Measurements from ENCODE around the gene PBX1.
"Not testable (repeated sequence)": the region's sequence is repeated elsewhere in the genome, so short reads cannot be mapped to it uniquely, and the experiment has no call there.

The PBX1 gene

DNA sequence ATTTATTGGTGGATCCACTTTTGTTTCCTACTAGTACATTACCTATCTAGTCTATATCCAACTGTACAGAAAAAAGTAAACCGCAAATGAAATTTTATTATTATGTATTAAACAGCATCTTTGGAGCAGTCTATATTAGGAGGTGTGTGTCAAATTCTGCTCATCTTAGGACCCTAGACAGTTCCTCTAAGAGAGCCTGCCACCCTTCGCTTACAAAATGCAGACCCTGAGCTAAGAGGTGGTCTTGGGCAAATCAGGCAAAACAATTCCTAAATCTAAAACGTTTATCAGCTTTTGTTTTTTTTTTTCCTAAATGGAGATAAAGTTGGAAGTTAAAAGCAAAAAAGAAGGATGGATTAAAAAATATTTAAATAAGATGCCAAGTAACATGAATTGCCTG is 85.3 kb downstream of the PBX1 start:
- DNase-seq: no peak

DNA sequence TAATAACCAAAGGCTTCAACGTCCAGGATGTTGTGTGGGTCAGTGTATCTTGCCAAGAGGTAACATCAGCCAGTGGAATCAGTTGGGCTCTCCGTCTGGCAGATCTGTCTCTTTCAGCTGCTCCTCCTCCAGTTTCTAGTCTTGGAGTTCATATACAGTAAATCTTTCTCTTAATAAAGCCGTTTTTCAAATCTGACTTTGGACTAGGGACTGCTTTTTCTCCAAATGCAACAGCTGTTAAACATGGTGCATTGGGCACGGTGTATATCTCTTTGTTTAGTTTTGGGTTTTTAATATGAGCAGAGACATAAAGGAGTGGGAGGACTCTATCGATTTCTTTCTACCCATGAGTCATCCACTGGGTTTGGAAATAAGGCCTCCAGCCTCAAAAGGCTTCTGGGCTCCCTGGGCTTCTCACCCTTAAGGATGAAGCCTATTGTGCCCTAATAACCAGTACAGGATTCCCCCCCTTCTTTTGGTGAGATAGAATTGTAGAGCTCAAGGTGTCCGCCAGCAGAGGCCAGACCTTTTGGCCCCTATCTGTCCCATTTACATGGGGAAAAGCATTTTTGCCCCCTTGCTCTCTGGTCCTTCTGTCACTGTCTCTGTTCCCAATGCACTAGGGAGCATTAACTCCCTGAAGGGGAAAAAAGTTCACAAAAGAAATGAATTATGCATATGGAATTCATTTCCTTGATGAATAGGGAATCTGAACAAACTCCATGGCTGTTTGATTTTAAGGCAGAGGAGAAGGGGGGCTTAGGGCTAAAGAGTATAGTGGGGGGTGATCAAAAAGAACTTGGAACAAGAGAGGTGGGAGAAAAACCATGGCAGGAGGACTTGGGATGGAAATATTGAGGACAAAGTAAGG is 86.0 kb downstream of the PBX1 start:
- DNase-seq: no peak

DNA sequence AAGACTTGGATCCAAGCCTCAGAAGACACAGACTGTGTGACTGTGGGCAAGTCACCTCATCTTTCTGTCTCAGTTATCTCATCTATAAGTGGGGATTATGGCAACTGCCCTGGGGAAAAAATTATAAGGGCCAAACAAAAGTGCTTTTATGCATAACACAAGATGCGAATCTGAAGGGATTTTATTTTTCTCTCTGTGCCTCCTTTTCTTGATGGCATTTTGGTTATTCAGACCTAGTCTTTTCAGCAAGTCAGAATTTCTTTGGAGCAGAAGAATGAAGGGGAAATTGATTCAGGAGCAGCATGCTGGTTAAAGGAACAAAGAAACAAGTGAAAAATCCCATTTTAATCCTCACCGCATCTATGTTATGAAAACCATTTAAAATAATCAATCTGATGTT is 86.9 kb downstream of the PBX1 start:
- no peak for DNase-seq

DNA sequence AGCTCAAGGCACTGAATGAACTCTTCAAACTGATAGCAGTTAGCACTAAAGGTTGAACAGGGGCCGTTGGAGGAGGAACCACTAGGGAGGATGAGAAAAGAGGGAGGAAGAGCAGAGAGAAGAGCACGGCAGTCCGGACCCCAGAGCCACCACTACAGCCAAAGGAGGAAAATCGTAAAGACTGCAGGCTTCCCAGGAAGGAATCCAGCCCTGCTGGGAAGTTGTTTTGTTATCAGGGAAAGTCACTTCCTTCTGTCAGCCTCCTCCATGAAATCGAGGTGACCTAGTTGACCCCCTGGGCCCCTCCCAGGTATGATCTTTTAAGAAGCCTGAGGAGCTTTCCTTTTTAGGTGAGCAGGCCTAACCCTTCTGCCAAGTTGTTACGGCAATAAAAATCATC is 88.2 kb downstream of the PBX1 start:
- DNase-seq: no peak

DNA sequence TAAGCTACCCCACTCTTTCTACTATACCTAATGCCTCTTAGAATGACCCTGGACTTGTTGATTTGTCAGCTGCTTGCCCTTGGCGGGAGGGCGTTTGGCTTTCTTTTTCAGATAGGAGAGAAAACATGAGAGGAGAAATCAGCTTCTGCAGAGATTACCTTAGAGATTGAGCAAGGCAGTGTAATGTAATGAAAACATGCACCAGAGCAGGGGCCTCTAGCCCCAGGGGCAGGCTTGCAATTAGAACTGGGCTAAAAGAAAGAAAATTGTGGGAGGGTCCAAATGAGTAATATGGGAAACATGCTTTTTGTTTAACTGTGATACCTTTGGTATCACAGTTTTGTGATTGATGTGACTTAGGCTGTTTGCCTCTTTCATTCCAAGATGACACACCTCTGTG is 89.7 kb downstream of the PBX1 start:
- DNase-seq: no peak

DNA sequence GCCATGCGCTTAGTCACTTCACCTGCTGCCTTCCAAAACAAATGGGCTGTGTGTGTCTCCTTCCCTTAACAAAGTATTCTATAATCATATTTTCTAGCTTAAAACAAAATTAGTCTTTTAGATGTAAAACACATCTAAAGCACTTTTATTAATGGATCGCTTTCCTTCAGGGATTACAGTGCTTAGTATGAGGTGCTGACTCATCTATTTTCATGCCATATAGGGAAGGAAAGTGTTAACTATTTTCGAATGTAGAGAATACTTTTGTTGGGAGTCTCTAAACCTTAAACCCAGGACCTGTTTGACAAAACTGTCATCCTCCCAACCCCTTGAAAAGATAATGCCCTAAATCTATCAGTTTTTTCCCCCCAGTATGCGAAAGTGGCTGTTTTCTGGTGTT is 90.2 kb downstream of the PBX1 start:
- DNase-seq: no peak

DNA sequence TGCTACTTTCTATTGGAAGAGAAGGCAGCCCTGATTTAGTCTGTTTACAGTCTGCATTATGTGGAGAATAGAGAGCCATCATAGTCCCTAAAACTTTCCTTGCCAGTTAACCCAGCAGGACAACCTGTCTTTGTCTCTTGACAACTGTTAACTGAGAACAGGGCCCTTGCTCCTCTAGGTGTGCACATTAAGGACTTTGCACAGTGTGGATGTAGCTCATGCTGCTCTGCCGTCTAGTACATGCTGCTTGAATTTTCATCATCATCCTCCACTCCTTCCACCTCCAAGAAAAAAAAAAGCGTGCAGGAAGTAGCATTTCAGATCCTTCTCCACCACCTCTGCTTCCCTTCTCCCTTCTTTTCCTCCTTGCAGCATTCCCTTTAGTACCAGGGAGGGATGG is 91.5 kb downstream of the PBX1 start:
- no peak for DNase-seq

DNA sequence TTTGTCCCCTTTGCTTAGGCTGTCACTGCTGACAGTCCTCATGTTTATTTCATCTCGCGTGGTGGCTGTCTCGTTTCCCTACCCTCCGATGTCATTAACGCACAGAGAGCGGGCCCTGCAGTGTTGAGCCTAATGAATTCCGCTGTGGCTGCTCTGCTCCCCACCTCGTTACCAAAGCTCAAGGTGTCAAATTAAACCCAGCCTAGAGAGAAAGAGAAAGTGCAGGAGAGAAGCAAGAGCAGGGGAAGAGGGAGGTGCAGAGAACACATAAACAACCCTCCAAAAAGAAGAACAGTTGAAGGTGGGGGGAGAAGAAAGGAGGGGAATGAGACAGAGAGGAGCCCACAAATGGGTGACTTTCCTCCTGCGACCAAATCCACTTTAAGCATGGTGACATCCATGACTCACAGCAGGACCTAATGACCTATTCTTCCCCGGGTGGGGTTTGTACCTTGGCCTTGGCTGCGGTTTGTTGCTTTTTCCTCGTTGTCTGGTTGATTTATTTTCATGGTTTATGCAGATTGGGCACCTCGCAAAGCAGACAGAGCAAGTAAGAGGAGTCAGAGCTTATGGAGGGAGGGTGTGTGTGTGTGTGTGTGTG is 92.5 kb downstream of the PBX1 start:
- DNase-seq: no peak

DNA sequence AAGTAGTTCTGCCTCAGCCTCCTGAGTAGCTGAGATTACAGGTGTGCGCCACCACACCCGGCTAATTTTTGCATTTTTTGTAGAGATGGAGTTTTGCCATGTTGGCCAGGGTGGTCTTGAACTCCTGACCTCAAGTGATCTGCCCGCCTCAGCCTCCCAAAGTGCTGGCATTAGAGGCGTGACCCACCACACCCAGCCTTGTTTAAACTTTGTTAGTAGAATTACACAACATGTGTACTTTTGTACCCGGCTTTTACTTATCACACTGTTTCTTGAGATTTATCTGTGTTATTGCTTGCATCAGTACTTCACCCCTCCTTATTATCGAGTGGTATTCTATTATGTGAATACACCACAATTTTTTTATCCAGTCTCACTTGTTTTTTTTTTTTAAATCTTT is 94.0 kb downstream of the PBX1 start:
- not testable (repeated sequence) for DNase-seq

DNA sequence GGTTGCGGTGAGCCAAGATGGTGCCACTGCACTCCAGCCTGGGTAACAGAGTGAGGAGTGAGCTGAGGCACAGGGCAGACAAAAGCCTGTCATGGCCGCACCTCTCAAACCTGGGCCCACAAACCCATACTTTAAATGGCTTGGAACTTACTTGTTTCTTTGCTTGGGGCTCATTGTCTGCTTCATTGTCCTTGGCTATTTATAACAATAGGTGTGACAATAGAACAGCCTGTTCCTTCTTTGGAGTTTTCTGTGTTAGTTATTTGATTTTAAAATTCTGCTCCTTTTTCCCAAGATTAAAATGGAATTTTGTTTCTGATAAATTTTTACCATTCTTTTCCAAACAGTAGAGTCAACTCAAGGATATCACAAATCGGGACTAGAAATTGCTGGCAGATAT is 94.7 kb downstream of the PBX1 start:
- DNase-seq: no peak

DNA sequence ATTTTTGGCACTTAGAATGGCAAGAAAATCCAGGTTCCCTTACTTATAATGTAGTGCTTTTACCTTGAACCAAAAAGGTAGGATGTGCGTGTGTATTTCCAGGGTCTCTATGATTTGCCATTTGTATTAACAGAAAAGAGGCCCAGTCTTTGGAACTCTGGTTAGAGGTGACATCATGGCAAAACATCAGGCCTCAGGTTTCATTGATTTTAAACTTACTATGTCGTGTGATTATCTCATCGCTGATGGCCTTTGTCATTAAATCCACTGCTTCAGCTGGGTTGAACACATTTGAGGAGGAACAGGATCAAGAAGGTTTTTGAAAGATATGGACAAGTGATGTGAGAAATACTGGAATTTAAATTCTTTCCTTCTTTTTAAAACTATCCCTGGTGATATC is 95.2 kb downstream of the PBX1 start:
- DNase-seq: no peak

DNA sequence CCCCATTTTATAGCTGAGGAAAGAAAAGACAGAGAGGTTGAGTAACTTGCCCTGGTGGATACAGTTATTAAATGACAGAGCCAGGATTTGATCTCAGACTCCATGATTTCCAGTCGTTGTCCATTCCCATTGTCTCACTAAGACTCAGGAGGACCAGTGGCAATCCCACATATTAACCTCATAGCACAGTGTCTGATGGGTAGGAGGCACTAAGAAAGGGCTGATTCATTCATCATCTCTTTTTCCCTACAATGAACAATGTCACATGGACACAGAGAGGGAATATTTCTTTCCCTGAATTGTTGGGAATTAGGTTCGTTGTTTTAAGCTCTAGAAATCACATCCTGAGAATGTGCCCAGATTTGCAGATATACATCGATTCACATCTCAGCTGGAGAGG is 99.9 kb downstream of the PBX1 start:
- no peak for DNase-seq

DNA sequence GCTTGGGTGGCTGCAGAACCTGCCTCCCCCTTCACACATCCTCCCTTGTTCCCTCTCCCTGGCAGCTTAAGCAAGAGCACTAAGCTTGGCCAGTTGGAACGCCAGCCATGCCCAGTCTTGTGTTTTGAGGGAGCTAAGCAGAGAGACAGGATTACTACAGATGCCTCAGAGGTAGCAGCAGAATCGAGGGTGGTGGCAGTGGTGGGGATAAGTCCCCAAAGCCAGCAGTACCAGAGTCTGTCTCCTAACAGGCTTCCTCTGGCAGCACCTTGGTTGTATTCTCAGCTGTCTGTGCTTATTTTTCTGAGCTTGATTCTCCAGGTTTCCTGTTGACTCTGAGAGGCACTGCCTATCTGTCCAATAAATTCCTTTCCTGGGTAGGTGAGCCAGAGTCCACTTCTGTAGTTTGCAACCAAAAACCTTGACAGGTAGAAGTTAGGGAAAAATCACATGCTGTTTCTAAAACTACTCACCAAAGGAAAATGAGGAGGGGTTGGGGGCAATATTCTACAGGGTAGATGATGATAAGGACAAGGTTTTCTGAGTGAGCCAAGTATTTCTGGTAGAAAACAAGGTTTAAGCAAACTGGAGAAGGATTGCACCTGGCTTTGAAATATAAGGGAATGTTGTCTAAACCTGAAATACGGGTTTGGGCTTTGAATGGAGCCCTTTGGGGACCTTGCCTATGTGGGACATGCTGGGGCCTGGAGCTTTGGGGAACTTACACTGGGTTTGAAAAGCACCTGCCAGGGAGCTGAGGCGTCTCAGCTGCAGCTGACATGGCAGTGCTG is 100.8 kb downstream of the PBX1 start:
- no peak for DNase-seq

DNA sequence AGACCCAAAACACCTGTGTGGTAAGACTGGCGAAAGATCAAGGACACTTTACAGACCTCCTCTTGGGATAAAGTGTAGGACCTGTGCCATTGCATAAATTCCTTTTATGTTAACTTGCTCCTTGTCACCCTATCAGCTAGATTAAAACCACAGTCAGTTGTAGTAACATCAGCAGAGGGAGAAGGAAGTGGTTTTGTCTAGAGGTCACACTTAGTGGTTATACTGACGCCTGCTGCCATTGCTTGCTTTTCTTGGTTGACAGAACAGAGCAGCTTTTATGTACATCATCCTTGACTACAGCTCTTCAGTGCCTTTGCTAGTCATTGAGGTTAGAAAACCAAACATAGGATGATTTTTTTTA is 101.4 kb downstream of the PBX1 start:
- DNase-seq: peak; percentile 69

DNA sequence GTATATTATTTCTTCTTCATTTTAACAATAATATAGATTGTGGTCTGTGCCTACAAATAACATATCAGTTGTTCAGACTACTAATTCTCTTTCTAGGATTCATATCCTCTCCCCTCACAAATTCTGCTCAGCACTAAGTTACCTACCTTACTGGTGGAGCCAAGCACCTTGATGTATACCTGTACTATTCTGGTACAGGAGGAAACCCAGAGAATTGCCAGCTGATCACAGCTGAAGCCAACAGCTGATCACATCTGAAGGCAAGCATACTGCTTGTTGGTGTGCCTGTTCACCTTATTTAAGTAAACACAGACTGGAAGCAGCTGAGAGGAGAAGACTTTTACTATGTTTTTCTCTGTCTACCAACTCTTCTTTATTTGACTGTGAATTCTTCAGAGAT is 101.8 kb downstream of the PBX1 start:
- DNase-seq: no peak

DNA sequence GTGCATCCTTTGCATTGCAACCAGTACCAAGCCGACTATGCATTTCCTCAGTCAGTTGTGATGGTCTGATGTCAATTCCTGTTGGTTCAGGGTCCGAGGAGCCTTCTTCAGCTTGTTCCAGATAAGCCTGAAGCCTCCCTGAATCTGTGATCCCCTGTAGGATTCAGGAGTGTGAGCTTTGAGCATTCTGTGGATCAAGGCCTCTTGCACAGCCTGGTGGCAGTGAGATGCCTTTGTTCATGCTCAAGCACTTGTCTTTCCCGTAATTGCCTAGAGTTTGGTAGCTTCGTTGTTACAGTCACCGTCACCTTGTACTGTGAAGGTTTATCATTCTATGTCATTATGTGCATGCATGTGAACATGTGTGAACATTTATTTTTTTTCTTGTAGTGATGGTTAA is 103.5 kb downstream of the PBX1 start:
- no peak for DNase-seq

DNA sequence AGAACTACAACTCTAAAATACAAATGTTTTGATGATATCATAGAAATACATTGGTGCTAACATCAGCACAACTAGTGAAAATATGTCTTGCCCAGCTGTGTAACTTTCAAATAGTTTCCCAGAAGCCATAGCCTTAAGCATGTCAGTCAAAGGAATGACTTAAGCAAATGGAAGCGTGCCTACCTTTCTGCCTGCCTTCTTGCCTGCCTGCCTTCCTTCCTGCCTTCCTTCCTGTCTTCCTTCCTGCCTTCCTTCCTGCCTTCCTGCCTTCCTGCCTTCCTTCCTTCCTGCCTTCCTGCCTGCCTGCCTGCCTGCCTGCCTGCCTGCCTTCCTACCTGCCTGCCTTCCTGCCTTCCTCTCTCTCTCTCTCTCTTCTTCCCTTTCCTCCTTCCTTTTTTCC is 104.0 kb downstream of the PBX1 start:
- no peak for DNase-seq

DNA sequence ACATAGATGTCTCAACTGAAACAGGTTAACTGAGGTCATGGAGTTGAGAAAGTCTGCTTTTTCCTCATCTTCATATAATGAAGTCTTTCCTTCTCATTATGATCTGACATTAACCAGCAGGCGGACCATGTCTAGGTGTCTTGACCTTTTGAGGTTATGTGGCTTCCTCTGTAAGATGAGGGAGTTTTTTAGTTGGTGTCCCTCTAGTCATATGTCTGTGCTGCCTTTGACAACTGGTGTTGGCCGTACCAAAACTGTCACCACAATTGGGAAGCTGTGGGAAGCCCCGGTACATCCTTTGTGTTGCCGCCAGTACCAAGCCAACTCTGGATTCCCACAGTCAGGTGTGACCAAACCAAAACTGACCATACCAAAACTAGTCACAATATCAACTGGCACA is 105.1 kb downstream of the PBX1 start:
- no peak for DNase-seq

DNA sequence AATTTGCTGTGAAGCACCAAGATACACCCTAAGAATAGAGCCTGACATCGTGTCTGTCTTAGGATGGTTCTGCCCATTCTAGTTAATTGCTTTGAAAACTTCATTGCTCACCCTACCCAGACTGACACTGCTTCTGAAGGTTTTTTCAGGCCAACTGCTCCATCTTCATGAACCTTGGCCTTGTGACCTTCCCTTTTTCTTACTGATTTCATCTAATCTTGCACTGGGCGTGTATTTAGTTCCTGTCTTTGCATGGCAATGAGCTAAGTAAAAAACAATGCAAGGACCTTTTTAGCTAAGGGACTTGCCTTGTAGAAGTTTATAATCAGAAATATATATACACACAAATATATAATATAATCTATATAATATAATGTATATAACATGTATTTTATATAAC is 108.0 kb downstream of the PBX1 start:
- DNase-seq: no peak

DNA sequence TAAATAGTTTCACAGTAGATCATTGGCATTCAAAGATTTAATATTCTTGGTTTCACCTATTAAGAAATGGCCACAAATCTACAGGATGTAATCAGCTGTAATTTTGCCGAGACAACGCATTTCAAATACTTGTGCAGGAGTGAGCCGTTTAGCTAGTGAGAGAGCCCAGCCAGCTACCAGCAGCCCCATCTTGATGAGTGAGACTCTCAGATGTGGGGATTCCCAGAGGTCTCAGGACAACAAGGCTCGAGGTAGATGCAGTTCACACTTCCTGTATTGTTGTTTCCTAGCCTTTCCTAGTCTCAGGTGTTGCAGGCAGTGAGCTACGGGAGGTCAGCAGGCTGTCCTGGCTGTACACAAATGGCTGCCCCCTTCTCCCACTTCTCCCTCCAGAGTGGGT is 108.6 kb downstream of the PBX1 start:
- DNase-seq: peak; percentile 37

DNA sequence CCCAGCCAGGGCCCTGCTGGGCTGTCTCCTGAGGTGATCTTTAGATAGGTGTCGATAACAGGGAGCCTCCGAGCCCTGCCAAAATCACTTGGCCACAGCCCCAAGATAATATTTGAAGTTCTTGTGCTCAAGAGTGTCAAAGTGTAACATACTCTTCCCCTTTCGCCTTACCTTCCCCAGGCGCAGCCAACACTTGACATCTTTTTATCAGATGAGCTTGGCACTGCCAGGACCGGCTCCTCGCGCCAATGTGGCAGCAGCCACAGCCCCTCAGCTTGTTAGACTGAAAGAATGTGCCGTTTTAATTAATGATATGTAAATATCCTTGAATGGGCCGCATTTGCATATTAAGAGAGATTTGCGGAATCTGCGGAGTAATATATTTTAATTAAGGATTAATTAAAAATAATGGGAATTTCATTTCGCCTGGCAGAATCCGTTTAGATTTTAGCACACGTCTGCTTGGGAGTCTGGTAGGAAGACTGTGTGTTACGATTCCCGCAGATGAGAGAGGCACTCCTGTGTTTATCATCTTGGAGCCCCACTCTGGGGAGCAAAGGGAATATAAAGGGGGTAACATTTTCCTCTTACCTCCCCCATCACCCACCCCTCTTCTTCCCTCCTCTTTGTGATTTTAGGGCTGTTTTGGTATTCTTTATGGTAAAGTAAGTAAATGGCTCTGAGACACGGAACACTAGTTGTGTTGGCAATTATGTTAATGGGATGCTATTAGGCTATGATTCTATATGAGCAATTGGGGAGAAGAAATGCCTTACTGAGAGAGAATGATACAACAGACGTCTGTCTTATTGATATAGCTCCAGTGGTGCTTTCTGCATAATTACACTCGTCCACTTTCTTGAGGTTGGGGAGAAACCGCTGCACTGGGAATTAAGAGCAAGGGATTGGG is 109.8 kb downstream of the PBX1 start:
- DNase-seq: no peak

DNA sequence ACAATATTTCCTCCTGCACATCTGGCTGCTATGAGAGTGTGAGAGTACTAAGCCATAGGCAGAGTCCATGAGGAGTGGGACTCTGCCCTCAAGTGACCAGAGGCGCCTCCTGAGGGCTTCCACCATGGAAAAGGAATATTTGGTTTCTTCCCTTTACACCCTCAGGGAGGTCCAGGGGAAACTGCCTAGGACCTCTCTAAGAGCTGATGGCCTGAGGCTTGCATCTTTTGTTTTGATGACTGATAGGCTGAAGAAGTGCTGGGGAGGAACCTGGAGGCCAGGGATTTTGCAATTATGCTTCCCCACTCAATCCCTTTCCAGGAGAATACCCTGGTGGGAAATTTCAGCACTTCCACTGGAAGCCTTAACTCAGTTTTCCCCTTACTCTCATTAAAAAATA is 111.0 kb downstream of the PBX1 start:
- DNase-seq: no peak

DNA sequence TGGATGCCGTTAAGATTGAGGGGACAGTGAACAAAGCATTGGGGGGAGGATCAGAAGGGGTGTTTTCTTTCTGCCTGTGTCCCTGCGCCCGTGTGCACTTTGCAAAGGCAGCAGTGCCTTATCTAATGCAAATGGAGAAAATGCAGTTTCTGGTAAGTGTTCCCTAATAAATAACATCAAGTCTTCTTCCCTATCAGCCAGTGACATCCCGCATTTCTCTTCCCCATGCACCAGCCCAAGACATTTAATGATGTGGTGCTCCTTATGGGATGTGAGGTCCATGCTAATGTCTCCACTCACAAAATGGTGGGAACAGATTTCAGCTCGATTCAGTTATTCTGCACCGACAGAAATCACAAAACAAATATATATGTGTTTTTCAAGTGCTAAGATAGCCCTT is 111.8 kb downstream of the PBX1 start:
- no peak for DNase-seq

Measured in RPMI8226 (cell line).